Activated naive CD8-positive, alpha-beta T cell treated with anti-CD3 and anti-CD28 coated beads, Interleukin-2, amount 50 U/mL, for 16 hours (primary cell): ENCODE measurements around the gene ABCF2.

ENCODE experiments used
- DNase-seq: peaks from one replicate; pipeline ENCODE4 v3.0.0-alpha.2; 2020; ENCODE audit warnings: low read depth, low spot score

ABCF2 gene

GRCh38 chr7:151195616-151196450 is 31.2 kb downstream of the ABCF2 start:
- DNase-seq, result no peak

GRCh38 chr7:151194188-151194587 is 32.8 kb downstream of the ABCF2 start:
- no peak for DNase-seq

- no peak for DNase-seq
Observed at GRCh38 chr7:151193203-151193978, 33.6 kb downstream of the ABCF2 start.

- DNase-seq, result no peak
Observed at GRCh38 chr7:151192002-151192539, 34.9 kb downstream of the ABCF2 start.

- no peak for DNase-seq
Observed at GRCh38 chr7:151191544-151191943, 35.5 kb downstream of the ABCF2 start.

GRCh38 chr7:151189038-151189437 is 38.0 kb downstream of the ABCF2 start:
- no peak for DNase-seq

GRCh38 chr7:151188252-151188542 is 38.8 kb downstream of the ABCF2 start:
- DNase-seq, result no peak

GRCh38 chr7:151187409-151188251 is 39.4 kb downstream of the ABCF2 start:
- no peak for DNase-seq

- DNase-seq, result no peak
Observed at GRCh38 chr7:151186640-151187408, 40.2 kb downstream of the ABCF2 start, which contains the start of gene ASB10. Gene ASB10, minus strand, starts transcription at chr7:151187250. Its CDS starts 120 bp downstream, at chr7:151187130.

- no peak for DNase-seq
Observed at GRCh38 chr7:151185762-151186639, 41.0 kb downstream of the ABCF2 start.

GRCh38 chr7:151181011-151181431 is 46.0 kb downstream of the ABCF2 start:
- DNase-seq, result no peak

- DNase-seq, result no peak
Observed at GRCh38 chr7:151179946-151180345, 47.1 kb downstream of the ABCF2 start.

GRCh38 chr7:151179287-151179860 is 47.6 kb downstream of the ABCF2 start:
- DNase-seq, result no peak

- DNase-seq, result no peak
Observed at GRCh38 chr7:151178831-151179230, 48.2 kb downstream of the ABCF2 start.

GRCh38 chr7:151178236-151178635 is 48.8 kb downstream of the ABCF2 start:
- DNase-seq, result no peak

- DNase-seq, result no peak
Observed at GRCh38 chr7:151177310-151177709, 49.7 kb downstream of the ABCF2 start.

- DNase-seq, result no peak
Observed at GRCh38 chr7:151176401-151176800, 50.6 kb downstream of the ABCF2 start.

- no peak for DNase-seq
Observed at GRCh38 chr7:151175793-151176311, 51.2 kb downstream of the ABCF2 start.

- DNase-seq, result no peak
Observed at GRCh38 chr7:151175047-151175792, 51.8 kb downstream of the ABCF2 start.
